Mammary epithelial cell (primary cell): ENCODE measurements around the gene TRAPPC14.

Experiments
- EZH2 ChIP-seq: IDR thresholded peaks from 2 replicates; pipeline ENCODE4 v1.6.1; 2012; ENCODE audit warnings: low read length, inconsistent platforms, borderline replicate concordance
- TF ChIP-seq, protein P1 (sequence below), 2 donors: IDR thresholded peaks in 1 of 2; conservative IDR thresholded peaks in 1 of 2; 2 replicates each; pipeline ENCODE4 v1.5.1; 2011 to 2012; ENCODE audit warnings: inconsistent platforms in 2 of 2, low read length in 2 of 2, mild to moderate bottlenecking in 2 of 2, control low read depth in 1 of 2, low read depth in 1 of 2; ENCODE audit not compliant: insufficient read depth in 1 of 2; ENCODE audit errors: extremely low read depth in 1 of 2

DNA sequence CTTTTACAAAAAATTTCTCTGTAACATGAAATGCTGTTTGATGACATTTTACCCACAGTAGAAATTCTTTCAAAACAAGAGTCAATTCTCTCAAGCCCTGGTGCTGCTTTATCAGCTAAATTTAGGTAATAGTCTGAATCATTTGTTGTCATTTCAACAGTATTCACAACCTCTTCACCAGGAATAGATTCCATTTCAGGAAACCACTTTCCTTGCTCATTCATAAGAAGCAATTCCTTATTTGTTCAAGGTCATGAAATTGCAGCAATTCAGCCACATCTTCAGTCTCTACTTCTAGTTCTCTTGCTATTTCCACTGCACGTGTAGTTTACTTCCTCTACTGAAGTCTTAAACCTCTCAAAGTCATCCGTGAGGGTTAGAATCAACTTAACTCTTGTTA lies 33.3 kb upstream of the TRAPPC14 start:
- TF ChIP-seq, protein P1, sequence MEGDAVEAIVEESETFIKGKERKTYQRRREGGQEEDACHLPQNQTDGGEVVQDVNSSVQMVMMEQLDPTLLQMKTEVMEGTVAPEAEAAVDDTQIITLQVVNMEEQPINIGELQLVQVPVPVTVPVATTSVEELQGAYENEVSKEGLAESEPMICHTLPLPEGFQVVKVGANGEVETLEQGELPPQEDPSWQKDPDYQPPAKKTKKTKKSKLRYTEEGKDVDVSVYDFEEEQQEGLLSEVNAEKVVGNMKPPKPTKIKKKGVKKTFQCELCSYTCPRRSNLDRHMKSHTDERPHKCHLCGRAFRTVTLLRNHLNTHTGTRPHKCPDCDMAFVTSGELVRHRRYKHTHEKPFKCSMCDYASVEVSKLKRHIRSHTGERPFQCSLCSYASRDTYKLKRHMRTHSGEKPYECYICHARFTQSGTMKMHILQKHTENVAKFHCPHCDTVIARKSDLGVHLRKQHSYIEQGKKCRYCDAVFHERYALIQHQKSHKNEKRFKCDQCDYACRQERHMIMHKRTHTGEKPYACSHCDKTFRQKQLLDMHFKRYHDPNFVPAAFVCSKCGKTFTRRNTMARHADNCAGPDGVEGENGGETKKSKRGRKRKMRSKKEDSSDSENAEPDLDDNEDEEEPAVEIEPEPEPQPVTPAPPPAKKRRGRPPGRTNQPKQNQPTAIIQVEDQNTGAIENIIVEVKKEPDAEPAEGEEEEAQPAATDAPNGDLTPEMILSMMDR (conservative IDR thresholded peaks at IDR 0.05 in 1 of 2, IDR thresholded peaks at IDR 0.05 in 1 of 2; ENCODE audit: extremely low read depth in 1 of 2, insufficient read depth in 1 of 2, low read depth in 1 of 2, low read length in 2 of 2) = no peak
- TF ChIP-seq EZH2 = no peak
